ENCODE measurements around the gene TRIM52. TPM values are rescaled to one million over a fixed set of nuclear protein-coding genes. Genes with fewer than 3 reads are reported as not detected.

The TRIM52 gene
- total RNA-seq, 1 experiment from 2014 or later: 7.6 TPM

- POLR2A ChIA-PET: no interaction called here
- Histone ChIP-seq H3K9me3 (ENCODE audit: control insufficient read depth in 1 of 2, insufficient read depth in 1 of 2, low read depth in 1 of 2, low read length in 2 of 2) (no peaks in the 10 kb centered on the region), H3K27me3 (ENCODE audit: insufficient read depth, low read length) (no peaks in the 10 kb centered on the region), H3K9me2 (ENCODE audit: insufficient read depth) (no peaks in the 10 kb centered on the region), H3K9ac (ENCODE audit: low read length) (no peak overlapping the region), H3K4me1 (ENCODE audit: control insufficient read depth in 1 of 2, insufficient read depth in 2 of 2, low read length in 2 of 2) (peaks cover 12 to 21% of the 10 kb centered on the region in 2 experiments; a peak in 3 of 4 replicates), H3K4me3 (replicated peaks in 1 of 2; ENCODE audit: low read depth in 1 of 2, low read length in 2 of 2) (no peak overlapping the region), H3K27ac (ENCODE audit: low read depth, low read length) (no peak overlapping the region), H3K36me3 (ENCODE audit: control insufficient read depth in 1 of 2, insufficient read depth in 2 of 2, low read length in 2 of 2) (peaks cover 13 to 17% of the 10 kb centered on the region in 2 experiments), H2AFZ (ENCODE audit: low read depth, low read length, poor library complexity, severe bottlenecking) (no peak overlapping the region), H3K79me2 (ENCODE audit: insufficient read depth, low read length) (peaks cover 79% of the 10 kb centered on the region), H3K4me2 (ENCODE audit: low read length) (peak overlapping the region; percentile 85; the same call in 1 of the 2 replicates), H4K20me1 (ENCODE audit: insufficient read depth) (peaks cover 14% of the 10 kb centered on the region; the same call in 1 of the 2 replicates)
- ATAC-seq (no peak), DNase-seq (ENCODE audit: low read depth, low spot score) (no peak)
- CTCF ChIA-PET: no interaction called here
- BruUV-seq (replicated peaks): no TSS peak
- TF ChIP-seq POLR2AphosphoS5 (IDR thresholded peaks at IDR 0.05; ENCODE audit: low read depth, low read length): no peak
- no peak for TF ChIP-seq ZFX (IDR thresholded peaks at IDR 0.05)
- TF ChIP-seq YY1 (IDR thresholded peaks at IDR 0.05; ENCODE audit: extremely low read depth, insufficient replicate concordance, low read depth, low read length): no peak
- TF ChIP-seq TCF7L2 (IDR thresholded peaks at IDR 0.05; ENCODE audit: borderline replicate concordance, extremely low read depth, insufficient read depth, insufficient read length): no peak
- no peak for TF ChIP-seq CEBPB (IDR thresholded peaks at IDR 0.05; ENCODE audit: low read depth)
- TF ChIP-seq SIN3A (IDR thresholded peaks at IDR 0.05; ENCODE audit: low read depth): no peak
- TF ChIP-seq SP1 (IDR thresholded peaks at IDR 0.05; ENCODE audit: low read depth): no peak
- no peak for TF ChIP-seq REST (IDR thresholded peaks at IDR 0.05; ENCODE audit: low read depth)
- TF ChIP-seq FOSL1 (IDR thresholded peaks at IDR 0.05; ENCODE audit: low read depth): no peak
- RAD21 ChIA-PET (ENCODE audit: low non-redundant PET in 1 of 2, low total read pairs in 2 of 2, uncharacterized antibody in 2 of 2, unreplicated experiment in 2 of 2): no interaction called here
- intact Hi-C loops (cut with micrococcal nuclease): loop anchor here (5.0 kb wide), 1 partner anchor 76 kb away; no protein-coding TSS in a partner anchor
Observed at GRCh38 chr5:181258576-181258975, 2.4 kb downstream of the TRIM52 start.
